HG02678 (cell line): Measurements from ENCODE around the gene INS.
"Not testable (repeated sequence)": the region's sequence is repeated elsewhere in the genome, so short reads cannot be mapped to it uniquely, and the experiment has no call there.

Experiments
- ATAC-seq: cut with Tn5 transposase; IDR thresholded peaks from one replicate; pipeline ENCODE4 v1.9.1; 2021; ENCODE audit warnings: mild to moderate bottlenecking, moderate library complexity; ENCODE audit not compliant: unreplicated experiment

The INS gene

DNA sequence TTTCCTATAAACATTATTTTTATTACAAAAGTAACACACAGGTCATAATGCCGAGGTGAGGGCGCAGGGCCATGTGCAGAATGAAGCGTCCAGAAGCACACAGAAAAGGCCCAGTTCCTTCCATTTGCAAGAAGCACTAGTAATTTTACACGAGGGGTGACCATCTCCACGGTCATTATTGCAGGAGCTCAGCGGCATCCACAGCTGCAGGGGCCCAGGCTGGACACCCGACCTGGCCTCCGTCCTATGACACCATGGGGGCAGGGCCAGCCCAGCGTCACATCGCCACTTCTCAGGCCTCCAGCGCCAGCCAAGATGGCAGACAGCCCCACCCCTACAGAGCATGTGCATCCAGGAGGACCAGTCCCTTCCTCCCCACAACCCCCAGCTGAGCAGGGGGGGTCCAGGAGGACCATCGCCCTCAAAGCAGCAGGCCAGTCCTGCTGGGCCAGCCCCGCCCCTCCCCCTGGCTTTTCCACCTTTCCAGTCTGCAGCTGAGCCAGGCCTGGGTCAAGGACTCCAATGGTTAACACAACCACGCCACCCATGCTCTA lies 25.3 kb downstream of the INS start:
- no peak for ATAC-seq

DNA sequence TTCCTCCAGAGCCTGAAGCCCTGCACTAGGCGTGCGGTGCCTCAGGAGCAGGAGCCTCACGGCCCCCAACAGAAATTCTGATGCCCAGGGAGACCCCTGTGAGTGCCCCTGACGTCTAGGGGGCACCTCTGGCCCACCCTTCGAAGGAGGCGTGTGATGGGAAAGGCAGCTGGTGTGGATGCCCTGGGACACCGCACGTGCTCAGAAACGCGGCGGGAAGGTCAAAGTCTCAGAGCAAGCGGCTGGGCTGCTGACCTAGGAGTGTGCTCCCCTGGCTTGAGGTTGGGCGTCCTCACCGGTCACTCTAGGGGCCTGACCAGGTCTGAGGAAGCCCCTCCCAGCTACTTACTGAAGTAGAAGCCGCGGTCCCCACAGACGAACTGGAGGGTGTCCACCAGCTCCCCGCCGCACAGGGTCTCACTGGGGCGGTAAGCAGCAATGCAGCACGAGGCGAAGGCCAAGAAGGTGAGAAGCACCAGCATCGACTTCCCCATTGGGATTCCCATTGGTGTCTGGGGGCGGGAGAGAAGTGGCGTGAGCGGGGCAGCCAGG lies 25.9 kb downstream of the INS start:
- ATAC-seq: no peak

DNA sequence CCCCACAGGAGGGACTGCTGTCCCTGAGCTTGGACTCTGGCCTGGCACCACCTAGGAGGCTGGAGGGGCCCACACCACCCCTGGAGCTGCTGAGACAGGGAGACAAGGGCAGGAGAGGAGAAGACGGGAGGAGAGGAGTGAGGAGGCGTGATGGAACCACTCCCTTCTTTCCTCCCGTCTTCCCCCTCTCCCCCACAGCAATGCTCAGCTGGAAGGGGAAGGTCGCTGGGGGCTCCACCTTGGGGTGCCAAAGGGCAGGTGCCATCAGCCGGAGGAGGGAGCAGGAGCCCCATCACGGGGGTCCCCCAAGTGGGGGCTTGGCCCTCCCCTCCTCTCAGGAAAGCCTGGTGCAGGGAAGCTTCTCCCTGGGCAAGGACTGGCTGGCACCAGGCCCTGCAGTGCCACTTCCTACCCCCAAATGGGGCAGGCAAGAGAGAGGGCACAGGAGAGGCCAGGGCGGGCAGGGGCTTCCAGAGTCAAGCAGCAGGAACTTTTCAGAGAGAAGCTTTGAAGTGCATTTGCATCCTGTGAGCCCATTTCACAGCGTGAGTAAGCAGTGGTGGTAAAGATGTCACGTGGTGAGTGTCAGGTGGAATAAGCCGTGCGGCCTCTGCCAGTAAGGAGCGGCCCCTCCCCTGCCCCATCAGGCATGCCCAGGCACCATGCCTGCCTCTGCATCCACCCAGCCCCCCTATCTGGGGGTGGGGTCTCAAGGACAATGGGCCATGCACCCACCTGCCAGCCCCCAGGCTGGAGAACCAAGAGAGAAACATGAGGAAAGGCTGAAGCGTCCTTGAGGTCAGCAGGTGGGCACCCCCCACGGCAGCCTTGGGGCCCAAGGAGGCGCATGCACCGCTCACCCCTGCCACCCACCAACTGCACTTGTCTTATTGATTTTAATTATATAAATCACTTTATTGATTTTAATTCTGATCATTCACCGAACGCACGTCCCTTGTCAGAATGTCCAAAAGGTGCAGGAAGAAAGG lies 26.7 kb downstream of the INS start:
- no peak for ATAC-seq

DNA sequence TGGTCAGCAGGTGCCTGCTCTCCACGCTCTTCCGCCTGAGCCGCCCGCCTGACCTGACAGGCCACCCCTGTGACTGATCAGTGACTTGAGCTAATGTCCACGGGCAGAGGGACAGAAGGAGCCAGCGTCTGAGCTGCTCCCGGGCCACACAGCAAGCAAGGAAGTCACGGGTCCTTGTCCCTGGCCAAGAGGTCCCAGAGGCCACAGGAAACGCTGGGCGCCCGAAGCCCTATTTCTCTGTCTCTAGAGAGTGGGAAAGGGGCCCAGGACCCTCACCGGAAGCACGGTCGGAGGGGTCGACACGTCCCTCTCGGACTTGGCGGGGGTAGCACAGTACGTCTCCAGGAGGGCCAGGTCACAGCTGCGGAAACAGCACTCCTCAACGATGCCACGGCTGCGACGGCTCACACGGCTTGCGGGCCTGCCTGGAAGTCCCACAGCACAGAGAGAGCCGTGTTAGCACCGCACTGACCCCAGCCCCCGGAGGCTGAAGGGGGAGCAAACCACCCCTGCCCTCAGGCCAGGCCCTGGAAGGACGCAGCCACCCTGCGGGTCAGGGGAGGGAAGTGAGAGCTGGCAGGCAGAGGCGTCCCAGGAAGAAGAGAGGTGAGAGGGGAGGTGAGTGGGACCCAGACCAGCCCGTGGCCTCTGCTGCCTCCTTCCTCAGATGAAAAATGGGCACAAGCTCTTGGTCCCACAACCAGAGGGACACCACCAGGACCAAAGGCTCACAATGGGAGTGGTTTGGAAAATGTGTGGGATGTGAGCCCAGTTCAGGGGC lies 27.6 kb downstream of the INS start:
- ATAC-seq: no peak

DNA sequence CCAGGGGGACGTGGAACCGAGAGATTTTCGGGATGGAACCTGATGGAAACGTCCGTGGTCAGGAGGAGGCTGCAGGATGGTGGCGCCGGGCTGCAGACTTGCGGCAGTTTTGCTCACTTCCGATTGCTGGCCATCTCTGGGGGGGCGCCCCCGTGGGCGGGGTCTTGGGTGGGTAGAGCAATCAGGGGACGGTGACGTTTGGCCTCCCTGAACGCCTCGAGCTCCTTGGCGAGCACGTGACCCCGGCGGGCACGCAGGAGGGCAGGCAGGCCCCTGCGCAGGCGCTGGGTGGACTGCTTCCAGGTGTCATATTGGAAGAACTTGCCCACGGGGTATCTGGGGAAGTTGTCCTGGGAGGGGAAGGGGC lies 28.2 kb downstream of the INS start:
- no peak for ATAC-seq

DNA sequence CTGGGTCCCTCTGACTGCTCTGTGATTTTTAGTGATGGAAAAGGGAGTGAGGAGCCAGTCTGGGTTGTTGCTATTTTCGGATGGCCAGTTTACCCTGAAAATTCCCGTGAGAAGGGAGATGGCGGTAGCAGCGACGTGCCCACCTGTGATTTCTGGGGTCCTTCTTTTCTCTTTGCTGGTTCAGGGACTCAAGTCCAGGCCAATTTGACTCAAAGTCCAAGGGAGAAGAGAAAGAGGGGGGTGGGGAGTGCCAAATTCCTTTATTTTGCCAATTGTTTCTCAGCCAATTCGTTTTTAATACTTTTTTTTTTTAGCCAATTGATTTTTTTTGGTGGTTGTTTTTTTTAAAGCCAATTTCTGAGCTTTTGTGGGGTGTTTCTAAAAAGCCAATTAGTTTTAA lies 28.8 kb downstream of the INS start:
- no peak for ATAC-seq

DNA sequence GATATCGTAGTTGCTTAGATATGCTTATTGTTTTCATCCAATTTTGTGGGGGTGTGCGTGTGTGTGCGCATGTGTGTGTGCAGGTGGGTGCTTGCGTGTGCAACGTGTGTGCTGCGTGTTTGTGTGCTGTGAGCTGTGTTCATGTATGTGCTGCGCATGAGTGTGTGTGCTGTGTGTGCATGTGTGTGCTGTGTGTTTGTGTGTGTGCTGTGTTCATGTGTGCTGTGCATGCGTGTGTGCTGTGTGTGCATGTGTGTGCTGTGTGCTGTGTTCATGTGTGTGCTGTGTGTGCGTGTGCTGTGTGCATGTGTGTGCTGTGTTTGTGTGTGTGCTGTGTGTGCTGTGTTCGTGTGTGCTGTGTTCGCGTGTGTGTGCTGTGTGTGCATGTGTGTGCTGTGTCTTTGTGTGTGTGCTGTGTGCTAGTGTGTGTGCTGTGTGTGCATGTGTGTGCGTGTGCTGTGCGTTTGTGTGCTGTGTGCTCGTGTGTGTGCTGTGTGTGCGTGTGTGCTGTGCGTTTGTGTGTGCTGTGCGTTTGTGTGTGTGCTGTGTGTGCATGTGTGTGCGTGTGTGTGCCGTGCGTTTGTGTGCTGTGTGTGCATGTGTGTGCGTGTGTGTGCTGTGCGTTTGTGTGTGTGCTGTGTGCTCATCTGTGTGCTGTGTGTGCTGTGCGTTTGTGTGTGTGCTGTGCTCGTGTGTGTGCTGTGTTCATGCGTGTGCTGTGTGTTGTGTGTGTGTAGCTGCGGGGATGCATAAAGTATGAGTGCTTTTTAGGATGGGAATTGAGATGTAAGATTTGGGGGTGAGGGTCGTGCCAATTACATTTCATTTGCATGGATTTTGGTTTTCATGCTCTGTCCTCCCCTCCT lies 29.4 kb downstream of the INS start:
- ATAC-seq: no peak

DNA sequence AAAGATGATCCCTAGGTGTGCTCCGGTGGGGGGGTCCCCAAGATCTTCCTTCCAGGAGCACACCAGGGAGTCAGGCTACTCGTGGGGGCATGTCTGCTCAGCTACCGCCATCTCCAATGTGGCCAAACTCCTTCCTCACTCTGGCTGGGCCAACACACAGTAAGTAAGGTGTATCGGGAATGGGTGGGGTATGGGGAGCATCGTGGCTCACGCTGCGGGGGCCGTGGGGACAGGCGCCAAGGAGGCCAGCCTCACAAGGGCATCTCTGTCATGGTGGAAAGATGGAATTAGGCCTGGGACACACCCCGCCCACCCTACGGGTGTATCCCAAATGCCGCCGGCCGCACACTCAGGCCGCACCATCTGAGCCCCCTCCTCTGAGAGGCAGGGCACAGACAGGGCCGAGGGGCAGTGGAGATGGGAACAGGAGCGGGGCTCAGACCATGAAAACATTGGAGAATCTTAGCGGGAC lies 30.1 kb downstream of the INS start:
- ATAC-seq: no peak

DNA sequence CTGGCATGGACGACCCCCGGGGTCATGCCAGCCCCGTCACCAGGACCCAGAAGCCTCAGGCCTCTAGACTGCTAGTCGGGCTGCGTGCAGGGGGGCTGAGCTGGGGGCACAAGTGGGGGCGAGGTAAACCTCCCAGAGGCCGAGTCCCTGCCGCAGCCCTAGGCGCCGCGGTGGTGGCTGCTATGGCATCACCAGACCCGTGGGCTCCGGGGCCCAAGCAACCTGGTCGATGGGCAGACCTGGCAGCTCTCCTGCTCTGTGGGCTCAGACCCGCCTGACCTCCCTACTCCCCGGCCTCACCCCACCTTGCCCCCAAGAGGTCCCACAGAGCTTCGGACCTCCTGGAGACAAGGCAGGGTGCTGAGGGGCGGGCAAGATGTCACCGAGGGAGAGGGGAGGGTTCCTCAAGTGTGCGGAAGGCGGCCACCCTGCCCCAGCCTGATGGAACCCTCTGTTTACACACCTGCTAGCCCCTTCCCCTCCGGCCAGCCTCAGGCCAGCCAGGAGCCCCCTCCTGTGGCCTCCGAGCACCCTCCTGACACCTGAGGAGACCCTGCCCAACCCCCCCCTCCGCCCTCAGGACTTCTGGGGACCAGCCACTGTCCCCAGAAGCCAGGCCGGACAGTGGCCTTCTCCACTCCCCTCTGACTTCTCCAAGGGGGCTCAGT lies 31.2 kb downstream of the INS start:
- ATAC-seq: no peak

DNA sequence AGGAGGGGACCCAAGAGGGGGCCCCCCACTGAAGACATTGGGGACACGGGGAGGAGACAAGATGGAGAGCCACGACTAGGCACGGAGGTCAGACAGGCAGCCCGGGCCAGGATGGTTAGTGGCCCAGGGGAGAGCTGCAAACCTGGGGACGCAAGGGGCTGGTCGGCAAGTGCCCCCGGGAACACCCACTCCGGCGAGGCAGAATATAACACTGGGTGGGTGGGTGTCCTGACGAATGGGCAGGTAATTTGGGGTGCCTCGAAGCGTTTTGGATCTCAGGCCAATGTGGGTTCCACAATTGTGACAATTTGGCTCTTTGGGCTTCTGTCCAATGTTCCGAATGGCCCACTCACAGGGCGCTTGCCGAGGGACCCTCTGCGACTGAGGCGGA lies 31.7 kb downstream of the INS start:
- ATAC-seq: no peak

DNA sequence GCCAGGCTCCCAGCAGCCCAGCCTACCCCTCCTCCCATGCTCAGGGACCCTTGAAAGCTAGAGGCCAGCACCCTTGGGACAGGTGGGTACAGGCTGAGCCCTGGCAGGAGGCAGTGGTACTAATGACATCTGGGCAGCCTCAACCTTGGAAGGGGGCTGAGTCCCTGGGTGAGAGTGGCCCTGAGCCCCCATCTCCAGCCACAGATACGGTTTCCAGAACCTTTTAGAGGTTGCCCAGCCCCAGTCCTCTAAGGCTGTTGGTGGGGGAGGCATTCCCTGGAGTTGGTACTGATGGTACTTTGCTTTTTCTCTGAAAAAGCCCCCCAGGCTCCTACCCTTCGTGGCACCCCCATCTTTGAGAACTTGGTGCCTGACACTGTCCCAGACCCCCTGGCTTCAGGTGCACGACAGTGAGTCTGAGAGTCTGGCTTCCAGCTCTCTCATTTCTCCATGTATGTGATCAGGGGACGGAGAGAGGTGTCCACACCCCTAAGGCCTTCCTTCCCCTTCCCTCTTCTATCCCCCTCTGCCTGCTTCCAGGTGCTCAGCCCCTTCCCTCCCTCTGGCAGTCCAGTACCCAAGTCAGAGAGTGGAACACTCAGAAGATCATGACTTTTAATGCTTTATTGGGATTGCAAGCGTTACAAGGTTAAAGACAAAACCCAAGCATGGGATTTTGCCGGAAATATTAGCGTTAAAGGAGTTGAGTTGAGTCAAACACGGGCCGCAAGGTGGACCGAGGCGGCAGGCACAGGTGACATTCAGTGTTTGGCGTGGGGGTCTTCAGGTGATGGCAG lies 32.3 kb downstream of the INS start:
- no peak for ATAC-seq

DNA sequence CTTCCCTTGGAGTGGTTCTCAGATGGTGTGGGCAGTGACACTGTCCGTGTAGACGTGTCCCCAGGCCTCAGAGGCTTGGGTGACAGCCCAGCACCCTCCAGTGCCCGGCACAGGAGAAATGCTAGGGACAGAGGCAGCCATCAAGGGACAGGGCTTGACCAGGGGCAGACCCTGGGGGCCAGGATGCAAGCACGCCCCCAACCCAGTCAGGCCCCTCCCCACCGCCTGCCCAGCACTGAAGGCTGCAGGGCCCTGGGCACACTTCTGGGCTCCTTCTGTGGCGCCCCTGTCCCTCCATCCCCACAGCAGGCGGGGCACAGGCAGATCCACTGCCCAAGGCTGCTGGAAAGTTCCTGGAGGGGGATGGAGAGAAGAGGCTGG lies 32.9 kb downstream of the INS start:
- no peak for ATAC-seq

DNA sequence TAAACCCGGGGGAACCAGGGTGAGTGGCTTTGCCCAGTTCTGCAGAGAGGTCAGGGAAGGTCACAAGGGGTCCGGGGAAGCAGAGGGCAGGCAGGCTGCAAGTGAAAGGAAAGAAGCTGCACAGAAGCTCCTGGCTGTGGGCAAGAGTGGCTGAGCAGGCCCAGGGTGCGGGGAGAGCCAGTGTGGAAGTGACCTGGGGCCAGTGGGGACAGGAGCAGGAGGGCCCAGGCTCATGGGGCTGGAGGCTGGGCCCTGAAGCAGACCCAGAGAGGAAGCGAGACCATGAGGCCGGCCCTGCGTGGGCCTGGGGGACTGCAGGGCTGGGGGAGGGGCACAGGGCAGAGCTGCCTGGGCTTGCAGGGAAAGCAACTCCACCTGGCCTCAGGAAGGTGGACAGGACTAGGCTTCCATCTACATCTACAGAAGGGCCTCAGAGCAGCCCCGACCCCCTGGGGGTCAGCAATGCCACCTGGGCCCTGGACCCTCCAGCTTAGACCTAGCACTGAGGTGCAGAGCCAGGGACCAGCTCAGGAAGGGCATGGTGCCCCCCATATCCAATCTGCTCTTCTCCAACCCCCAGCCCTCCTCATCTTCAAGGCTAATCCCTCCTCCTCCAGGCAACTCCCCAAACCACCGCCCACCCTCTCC lies 33.4 kb downstream of the INS start:
- ATAC-seq: no peak

DNA sequence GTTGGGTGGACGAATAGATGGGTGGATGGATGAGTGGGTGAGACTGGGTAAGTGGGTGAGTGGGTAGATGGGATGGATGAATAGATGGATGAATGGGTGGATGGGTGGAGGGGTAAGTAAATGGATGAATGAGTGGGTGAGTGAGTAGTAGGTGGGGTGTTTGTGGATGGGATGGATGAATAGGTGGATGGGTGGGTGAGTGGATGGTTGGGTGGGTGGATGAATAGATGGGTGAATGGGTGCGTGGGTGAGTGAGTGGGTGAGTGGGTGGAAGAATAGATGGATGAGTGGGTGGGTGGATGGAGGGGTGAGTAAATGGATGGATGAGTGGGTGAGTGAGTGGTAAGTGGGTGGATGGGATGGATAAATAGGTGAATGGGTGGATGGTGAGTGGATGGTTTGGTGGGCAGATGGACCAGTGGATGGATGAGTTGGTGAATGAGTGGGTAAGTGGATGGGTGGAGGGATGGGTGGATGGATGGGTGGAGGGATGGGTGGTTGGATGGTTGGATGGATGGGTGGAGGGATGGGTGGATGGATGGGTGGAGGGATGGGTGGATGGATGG lies 34.4 kb downstream of the INS start:
- ATAC-seq: no peak

DNA sequence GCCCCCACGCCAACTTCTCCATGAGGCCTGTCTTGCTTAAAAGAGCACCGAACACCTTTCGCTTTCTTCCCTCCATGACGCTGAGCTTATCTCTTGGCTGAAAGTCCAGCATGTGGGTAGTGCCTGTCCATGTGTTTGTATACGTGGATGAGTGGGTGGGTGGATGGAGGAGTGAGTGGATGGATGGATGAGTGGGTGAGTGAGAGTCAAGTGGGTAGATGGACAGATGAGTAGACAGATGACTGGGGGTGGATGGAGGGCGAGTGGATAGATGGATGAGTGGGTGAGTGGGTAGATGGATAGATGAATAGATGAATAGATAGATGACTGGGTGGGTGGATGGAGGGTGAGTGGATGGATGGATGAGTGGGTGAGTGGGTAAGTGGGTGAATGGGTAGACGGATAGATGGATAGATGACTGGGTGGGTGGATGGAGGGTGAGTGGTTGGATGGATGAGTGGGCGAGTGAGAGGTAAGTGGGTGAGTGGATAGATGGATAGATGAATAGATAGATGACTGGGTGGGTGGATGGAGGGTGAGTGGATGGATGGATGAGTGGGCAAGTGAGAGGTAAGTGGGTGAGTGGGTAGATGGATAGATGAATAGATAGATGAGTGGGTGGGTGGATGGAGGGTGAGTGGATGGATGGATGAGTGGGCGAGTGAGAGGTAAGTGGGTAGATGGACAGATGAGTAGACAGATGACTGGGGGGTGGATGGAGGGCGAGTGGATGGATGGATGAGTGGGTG lies 36.1 kb downstream of the INS start:
- ATAC-seq: not testable (repeated sequence)

DNA sequence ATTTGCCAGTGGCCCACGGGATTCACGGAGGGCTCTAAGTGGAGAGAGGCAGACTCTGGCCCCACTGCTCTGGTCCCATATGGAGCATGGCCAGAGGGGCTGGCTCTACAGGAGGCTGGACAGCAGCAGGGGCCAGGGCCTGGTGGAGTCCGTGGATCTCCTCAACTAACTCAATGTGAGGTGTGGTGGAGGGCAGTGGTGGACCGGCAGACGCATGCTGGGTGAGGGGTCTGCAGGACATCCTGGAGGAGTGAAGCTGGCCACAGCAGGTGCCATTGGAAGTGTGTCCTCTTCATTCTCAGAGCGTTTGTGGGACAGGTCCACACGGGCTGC lies 37.4 kb downstream of the INS start:
- no peak for ATAC-seq

DNA sequence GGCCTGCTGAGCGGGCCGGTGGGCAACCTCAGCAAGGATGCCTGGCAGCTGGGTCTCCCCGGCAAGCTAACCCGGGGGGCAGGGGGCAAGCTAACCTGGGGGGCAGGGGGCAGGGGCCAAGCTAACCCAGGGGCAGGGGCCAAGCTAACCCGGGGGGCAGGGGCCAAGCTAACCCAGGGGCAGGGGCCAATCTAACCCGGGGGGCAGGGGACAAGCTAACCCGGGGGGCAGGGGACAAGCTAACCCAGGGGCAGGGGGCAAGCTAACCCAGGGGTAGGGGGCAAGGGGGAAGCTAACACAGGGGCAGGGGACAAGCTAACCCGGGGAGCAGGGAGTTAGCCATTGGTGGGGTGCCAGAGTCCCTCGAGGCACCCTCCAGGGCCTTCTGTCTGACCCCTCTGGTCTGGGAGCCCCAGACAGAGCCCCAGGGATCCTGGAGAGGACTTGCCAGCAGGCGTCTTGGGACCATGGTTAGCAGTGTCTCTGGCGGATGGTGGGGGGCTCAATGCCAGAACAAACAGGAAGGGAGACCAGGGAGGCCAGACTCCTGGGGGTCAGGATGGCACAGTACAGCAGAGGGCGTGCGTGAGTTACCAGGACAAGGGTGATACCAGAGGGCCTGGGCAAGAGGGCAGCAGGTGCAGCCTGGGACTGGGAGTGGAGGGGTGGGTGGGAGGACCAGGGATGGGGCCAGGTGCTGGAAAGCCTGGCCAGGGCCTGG lies 37.9 kb downstream of the INS start:
- ATAC-seq: no peak
